HEK293T (cell line): ENCODE data around the gene VSTM4.

Experiments
- ARNT ChIP-seq: fragments of 450-650 bp; IDR thresholded peaks from 2 replicates; pipeline ENCODE4 v1.6.1; 2017; ENCODE audit warnings: mild to moderate bottlenecking
- BHLHE40 ChIP-seq: fragments of 450-650 bp; IDR thresholded peaks from 2 replicates; pipeline ENCODE4 v1.6.1; 2016; ENCODE audit warnings: mild to moderate bottlenecking, moderate library complexity, borderline replicate concordance
- ELF4 ChIP-seq: fragments of 450-650 bp; IDR thresholded peaks from 2 replicates; pipeline ENCODE4 v1.6.1; 2017; ENCODE audit warnings: antibody characterized with exemption
- FOXA1 ChIP-seq: fragments of 450-650 bp; IDR thresholded peaks from 2 replicates; pipeline ENCODE4 v1.6.1; 2016; ENCODE audit warnings: mild to moderate bottlenecking
- FOXK2 ChIP-seq: fragments of 450-650 bp; IDR thresholded peaks from 2 replicates; pipeline ENCODE4 v1.6.1; 2016; ENCODE audit warnings: mild to moderate bottlenecking
- HDGF ChIP-seq: fragments of 450-650 bp; IDR thresholded peaks from 2 replicates; pipeline ENCODE4 v1.6.1; 2017; ENCODE audit warnings: antibody characterized with exemption, borderline replicate concordance
- L3MBTL2 ChIP-seq: fragments of 450-650 bp; conservative IDR thresholded peaks from 2 replicates; pipeline ENCODE4 v1.6.1; 2016; ENCODE audit warnings: mild to moderate bottlenecking
- SP1 ChIP-seq: fragments of 450-650 bp; IDR thresholded peaks from 2 replicates; pipeline ENCODE4 v1.6.1; 2017
- SUZ12 ChIP-seq: fragments of 450-650 bp; IDR thresholded peaks from 2 replicates; pipeline ENCODE4 v1.6.1; 2016; ENCODE audit warnings: mild to moderate bottlenecking
- TARDBP ChIP-seq: fragments of 450-650 bp; IDR thresholded peaks from 2 replicates; pipeline ENCODE4 v1.6.1; 2016
- ZNF384 ChIP-seq: fragments of 450-650 bp; IDR thresholded peaks from 2 replicates; pipeline ENCODE4 v1.6.1; 2016

- TF ChIP-seq SP1 (no peak), TARDBP (no peak), FOXA1 (no peak), ZNF384 (no peak), BHLHE40 (no peak), HDGF (no peak), SUZ12 (no peak), L3MBTL2 (no peak), ARNT (no peak), FOXK2 (no peak), ELF4 (no peak)
These were observed 20.4 kb upstream of the VSTM4 start for GRCh38 chr10:49135575-49136313.
